Small intestine (tissue), 7 donors: ENCODE results near the gene DGKQ. TPM values are rescaled to one million over a fixed set of nuclear protein-coding genes. Genes with fewer than 3 reads are reported as not detected.
"Not testable (repeated sequence)": the region's sequence is repeated elsewhere in the genome, so short reads cannot be mapped to it uniquely, and the experiment has no call there.

ENCODE experiments used
- DNase-seq, 2 donors: peaks; one replicate each; pipeline versions ENCODE4 v3.0.0 to v3.0.0-alpha.2; 2013
- FAIRE-seq: peaks from 2 replicates; lab custom pipeline; 2012; peaks lifted over from hg19 to GRCh38; lab: Jason Lieb, UNC
- H3K27ac ChIP-seq, 3 donors: one replicate each; pipeline ENCODE4 v1.5.1; 2013; ENCODE audit warnings: low read length in 2 of 3, mild to moderate bottlenecking in 2 of 3, control low read depth in 1 of 3, inconsistent platforms in 1 of 3, low read depth in 1 of 3, moderate library complexity in 1 of 3
- H3K27me3 ChIP-seq, 3 donors: one replicate each; pipeline ENCODE4 v1.6.1; 2013; ENCODE audit warnings: low read length in 3 of 3, inconsistent platforms in 1 of 3; ENCODE audit not compliant: control insufficient read depth in 3 of 3, insufficient read depth in 3 of 3
- H3K36me3 ChIP-seq, 3 donors: one replicate each; pipeline ENCODE4 v1.6.1; 2013; ENCODE audit warnings: low read length in 3 of 3, inconsistent platforms in 1 of 3, low read depth in 1 of 3, mild to moderate bottlenecking in 1 of 3, moderate library complexity in 1 of 3; ENCODE audit not compliant: control insufficient read depth in 3 of 3, insufficient read depth in 2 of 3
- H3K4me1 ChIP-seq, 3 donors: one replicate each; pipeline ENCODE4 v1.6.1; 2013; ENCODE audit warnings: low read length in 2 of 3, inconsistent platforms in 1 of 3, low read depth in 1 of 3, mild to moderate bottlenecking in 1 of 3, moderate library complexity in 1 of 3; ENCODE audit not compliant: control insufficient read depth in 3 of 3, insufficient read depth in 2 of 3
- H3K4me3 ChIP-seq, 3 donors: one replicate each; pipeline ENCODE4 v1.5.1; 2013; ENCODE audit warnings: low read length in 3 of 3, control low read depth in 1 of 3, inconsistent platforms in 1 of 3, low read depth in 1 of 3, mild to moderate bottlenecking in 1 of 3, moderate library complexity in 1 of 3
- H3K9me3 ChIP-seq, 2 donors: one replicate each; pipeline ENCODE4 v1.6.1; 2013; ENCODE audit warnings: low read depth in 1 of 2, low read length in 1 of 2; ENCODE audit not compliant: control insufficient read depth in 2 of 2, insufficient read depth in 1 of 2
- WGBS, 3 donors: extraction: QIAGEN DNeasy Blood & Tissue Kit; methylation state at CpG; one replicate each; pipeline ENCODE4 v1.1.7; 2013; 5-methylcytosine and 5-hydroxymethylcytosine counted together
- polyA plus RNA-seq, 4 donors: library from polyadenylated mRNA; stranded (reverse) in 3 of 4; unstranded in 1 of 4; fragments of 200-250 nt in 3 of 4; fragments of 120-200 nt in 1 of 4; gene quantifications; one replicate each; pipeline versions ENCODE4 v1.2.1 to v1.2.3, GENCODE V29; 2013
- donor health status: healthy with polysubstance abuse.
- donor health status: control.
- donor health status: control.
- donor health status: Bipolar disorder and iron deficiency.
- donor health status: healthy.

The DGKQ gene
- polyA plus RNA-seq, 4 donors = 18.9 to 42.3 (median 26.8) TPM

GRCh38 chr4:978957-979701 lies 5.8 kb upstream of the DGKQ start:
- H3K4me1 ChIP-seq = no peaks in the 10 kb centered on the region
- H3K36me3 ChIP-seq = peaks cover 0 to 2% (median 0%) of the 10 kb centered on the region in 3 donors
- H3K27me3 ChIP-seq = no peaks in the 10 kb centered on the region
- peaks cover 0 to 10% of the 10 kb centered on the region in 2 donors for H3K9me3 ChIP-seq
- DNase-seq = no peak
- 63 to 84% (median 80%) methylated on average over 20 of the region's 20 CpGs for WGBS, 3 donors
- H3K4me3 ChIP-seq = no peak overlapping the region
- FAIRE-seq = no peak
- no peak overlapping the region for H3K27ac ChIP-seq

GRCh38 chr4:976016-976415 lies 2.6 kb upstream of the DGKQ start:
- 95 to 99% (median 97%) methylated on average over 8 to 20 of the region's 25 CpGs for WGBS, 3 donors
- Histone ChIP-seq H3K9me3 (peaks cover 0 to 11% of the 10 kb centered on the region in 2 donors), H3K4me1 (peaks cover 0 to 10% (median 6%) of the 10 kb centered on the region in 3 donors)
- H3K4me3 ChIP-seq, FAIRE-seq, DNase-seq, H3K36me3 ChIP-seq, H3K27me3 ChIP-seq, H3K27ac ChIP-seq: not testable (repeated sequence)

- no peaks in the 10 kb centered on the region for H3K27me3 ChIP-seq
- DNase-seq (no peak), FAIRE-seq (no peak)
- H3K9me3 ChIP-seq = peaks cover 0 to 11% of the 10 kb centered on the region in 2 donors
- no peak overlapping the region for H3K27ac ChIP-seq
- WGBS, 3 donors = 93 to 99% (median 96%) methylated on average over 6 to 9 of the region's 9 CpGs
- H3K4me1 ChIP-seq = peaks cover 7 to 21% (median 9%) of the 10 kb centered on the region in 3 donors
- H3K36me3 ChIP-seq = peaks cover 0 to 8% (median 0%) of the 10 kb centered on the region in 3 donors
- no peak overlapping the region for H3K4me3 ChIP-seq
These were observed 1.3 kb upstream of the DGKQ start for GRCh38 chr4:974668-975067.

- H3K9me3 ChIP-seq = peaks cover 0 to 11% of the 10 kb centered on the region in 2 donors
- H3K36me3 ChIP-seq = peaks cover 0 to 11% (median 0%) of the 10 kb centered on the region in 3 donors
- 0 to 1% (median 1%) methylated on average over 45 to 65 of the region's 65 CpGs for WGBS, 3 donors
- FAIRE-seq (no peak), DNase-seq (peak; percentile 49 to 61)
- peak overlapping the region; percentile 21 to 93 (median 87) for H3K27ac ChIP-seq
- H3K27me3 ChIP-seq = peaks cover 0 to 4% (median 0%) of the 10 kb centered on the region in 3 donors
- peak overlapping the region; percentile 47 to 95 (median 83) for H3K4me3 ChIP-seq
- H3K4me1 ChIP-seq = peaks cover 7 to 33% (median 9%) of the 10 kb centered on the region in 3 donors
These were observed 531 bp downstream of the DGKQ start for GRCh38 chr4:972651-973424.

- Histone ChIP-seq H3K27ac (peak overlapping the region; percentile 68 to 93 (median 87)), H3K4me1 (peaks cover 7 to 33% (median 9%) of the 10 kb centered on the region in 3 donors), H3K4me3 (peak overlapping the region; percentile 47 to 95 (median 83)), H3K27me3 (peaks cover 0 to 5% (median 0%) of the 10 kb centered on the region in 3 donors), H3K36me3 (peaks cover 0 to 14% (median 0%) of the 10 kb centered on the region in 3 donors), H3K9me3 (peaks cover 0 to 11% of the 10 kb centered on the region in 2 donors)
- FAIRE-seq (no peak), DNase-seq (peak; percentile 93 to 97)
- WGBS, 3 donors = 14 to 48% (median 35%) methylated on average over 20 to 24 of the region's 24 CpGs
These were observed 1.5 kb downstream of the DGKQ start for GRCh38 chr4:971666-972500.

DNA sequence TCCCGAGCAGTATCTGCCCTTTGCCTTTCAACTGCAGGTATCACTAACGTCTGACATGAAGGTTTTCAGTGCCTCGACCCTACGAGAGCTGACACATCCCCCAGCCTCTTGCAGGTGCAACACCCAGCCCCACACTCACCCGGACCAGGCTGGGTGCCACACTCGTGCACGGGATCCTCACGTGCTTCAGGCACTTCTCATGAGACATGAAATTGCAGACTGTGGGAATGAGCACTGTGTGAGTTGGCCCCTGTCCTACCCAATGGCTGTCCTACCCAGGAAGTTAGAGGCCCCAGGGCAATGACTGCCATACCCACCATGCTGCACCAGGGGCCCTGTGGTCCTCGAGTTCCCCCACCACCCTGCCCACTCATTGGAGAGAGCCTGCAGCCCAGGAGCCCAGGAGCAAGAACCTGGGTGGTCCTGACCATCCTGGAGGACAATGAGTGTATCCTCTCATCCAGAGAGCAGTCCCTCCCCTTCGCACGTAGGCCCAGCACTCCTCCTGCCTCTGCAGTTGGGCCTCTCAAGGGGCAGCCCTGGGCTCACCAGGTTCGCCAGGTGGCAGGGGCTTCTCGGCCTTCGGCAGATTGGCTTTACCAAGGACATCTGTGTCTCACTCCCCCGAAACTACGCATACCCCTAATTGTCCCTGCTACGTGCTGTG lies 2.4 kb downstream of the DGKQ start:
- WGBS, 3 donors = 24 to 65% (median 42%) methylated on average over 16 to 17 of the region's 17 CpGs
- peaks cover 0 to 5% (median 0%) of the 10 kb centered on the region in 3 donors for H3K27me3 ChIP-seq
- H3K4me3 ChIP-seq = peak overlapping the region in 2 of 3 donors; percentile 24 to 47
- peaks cover 7 to 33% (median 9%) of the 10 kb centered on the region in 3 donors for H3K4me1 ChIP-seq
- peak overlapping the region; percentile 62 to 83 (median 75) for H3K27ac ChIP-seq
- FAIRE-seq (no peak), DNase-seq (peak; percentile 51 to 68)
- H3K36me3 ChIP-seq = peaks cover 1 to 23% (median 6%) of the 10 kb centered on the region in 3 donors
- H3K9me3 ChIP-seq = peaks cover 0 to 11% of the 10 kb centered on the region in 2 donors

- H3K4me3 ChIP-seq = no peak overlapping the region
- H3K9me3 ChIP-seq = peaks cover 0 to 11% of the 10 kb centered on the region in 2 donors
- H3K4me1 ChIP-seq = peaks cover 7 to 33% (median 9%) of the 10 kb centered on the region in 3 donors
- peak overlapping the region in 1 of 3 donors; percentile 62 for H3K27ac ChIP-seq
- H3K27me3 ChIP-seq = peaks cover 0 to 5% (median 0%) of the 10 kb centered on the region in 3 donors
- 73 to 84% (median 81%) methylated on average over 22 to 25 of the region's 25 CpGs for whole genome bisulfite sequencing, 3 donors
- FAIRE-seq (no peak), DNase-seq (peak in 1 of 2 donors; percentile 28)
- peaks cover 8 to 31% (median 8%) of the 10 kb centered on the region in 3 donors for H3K36me3 ChIP-seq
These were observed 3.2 kb downstream of the DGKQ start for GRCh38 chr4:970046-970745.
